MG63 (cell line): Measurements from ENCODE around the gene SPTAN1. TPM values are rescaled to one million over a fixed set of nuclear protein-coding genes. Genes with fewer than 3 reads are reported as not detected.
"Not testable (repeated sequence)": the region's sequence is repeated elsewhere in the genome, so short reads cannot be mapped to it uniquely, and the experiment has no call there.

Experiments used
- DNase-seq: peaks from one replicate; pipeline ENCODE4 v3.0.0-alpha.2; 2020
- H3K27me3 ChIP-seq: fragments of 250-450 bp; sonication (Bioruptor Pico); 2 replicates; pipeline ENCODE4 v1.5.1; 2020; ENCODE audit warnings: mild to moderate bottlenecking, moderate library complexity
- H3K36me3 ChIP-seq: fragments of 250-450 bp; sonication (Bioruptor Pico); 2 replicates; pipeline ENCODE4 v1.5.1; 2020; ENCODE audit warnings: mild to moderate bottlenecking, moderate library complexity
- H3K4me3 ChIP-seq: fragments of 250-450 bp; sonication (Bioruptor Pico); 2 replicates; pipeline ENCODE4 v1.5.1; 2020; ENCODE audit warnings: mild to moderate bottlenecking, moderate library complexity
- H3K9me3 ChIP-seq: fragments of 250-450 bp; sonication (Bioruptor Pico); 2 replicates; pipeline ENCODE4 v1.5.1; 2020; ENCODE audit warnings: mild to moderate bottlenecking, moderate library complexity
- total RNA-seq: library from RNA; depleted of rRNA; stranded (reverse); fragments of >200 nt; shearing (Covaris generic); gene quantifications from 2 replicates; pipeline ENCODE4 v1.2.3, GENCODE V29; 2014; ENCODE audit warnings: low replicate concordance

The SPTAN1 gene
- total RNA-seq, 1 experiment from 2014 or later: 111 TPM

DNA sequence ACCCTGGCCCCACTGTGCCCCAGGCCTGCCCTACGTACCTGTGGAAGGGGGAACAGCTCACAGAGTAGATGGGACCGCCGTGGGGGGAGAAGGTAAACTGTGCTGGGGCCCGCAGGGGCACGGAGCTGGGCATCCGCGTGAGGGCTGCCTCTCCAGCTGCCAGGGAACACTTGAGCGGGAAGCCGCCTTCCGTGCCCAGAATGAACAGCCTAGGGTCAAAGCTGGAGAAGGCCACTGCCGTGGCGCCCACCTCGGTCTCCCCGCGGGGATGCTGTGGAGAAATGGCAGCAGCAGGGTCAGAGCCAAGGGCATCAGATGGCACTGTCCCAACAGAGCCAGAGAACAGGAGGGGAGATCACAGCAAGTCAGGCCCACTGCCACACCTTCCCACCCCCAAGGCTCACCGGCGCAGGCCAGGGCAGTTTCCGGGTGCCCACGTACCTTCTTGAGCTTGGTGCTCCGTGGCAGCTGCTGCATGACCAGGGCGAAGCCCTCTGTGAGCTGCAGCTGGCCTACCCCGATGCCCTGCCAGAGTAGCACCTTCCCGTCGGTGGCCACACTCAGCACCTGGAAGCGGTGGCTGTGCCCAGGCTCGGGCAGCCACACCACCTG, 82.4 kb downstream of the SPTAN1 start:
- Histone ChIP-seq H3K9me3 (no peaks in the 10 kb centered on the region), H3K4me3 (no peak overlapping the region), H3K36me3 (peaks cover 89% of the 10 kb centered on the region), H3K27me3 (no peaks in the 10 kb centered on the region)
- DNase-seq: no peak

DNA sequence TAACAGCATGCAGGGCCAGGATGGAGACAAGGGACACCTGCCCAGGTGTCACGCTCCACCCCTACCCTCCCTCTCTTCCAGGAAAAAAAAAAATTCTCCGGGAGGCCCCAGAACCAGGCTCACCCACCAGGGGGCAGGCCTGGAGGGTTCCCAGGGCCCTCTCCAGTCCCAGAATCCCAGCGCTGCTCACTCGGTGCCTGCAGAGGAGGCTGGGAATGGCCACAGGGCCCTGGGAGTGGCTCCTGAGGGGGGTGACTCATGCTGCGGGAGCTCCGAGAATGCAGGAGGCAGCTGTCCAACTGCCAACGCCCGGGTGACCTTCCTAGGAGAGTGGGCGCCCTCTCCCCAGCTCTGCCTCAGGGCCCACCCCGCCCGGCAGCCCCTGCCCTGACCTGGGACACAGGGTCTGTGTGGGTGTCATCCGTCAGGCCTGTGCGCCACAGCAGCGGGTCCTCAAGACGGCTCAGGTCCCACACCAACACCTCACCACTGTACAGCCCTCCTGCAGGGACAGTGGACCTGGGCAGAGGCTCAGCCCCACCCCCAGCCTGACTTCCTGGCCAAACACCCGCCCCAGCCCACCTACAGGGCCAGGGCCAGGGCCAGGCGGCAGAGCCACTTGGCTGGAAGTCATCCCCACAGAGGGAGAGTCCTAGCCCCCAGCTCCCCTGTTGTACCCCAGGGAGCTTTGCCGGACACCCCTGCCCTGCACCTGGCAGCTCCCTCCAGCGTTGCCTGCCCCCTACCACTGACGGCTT, 83.1 kb downstream of the SPTAN1 start:
- H3K4me3 ChIP-seq: peak overlapping the region; percentile 15
- peaks cover 82% of the 10 kb centered on the region for H3K36me3 ChIP-seq
- H3K27me3 ChIP-seq: no peaks in the 10 kb centered on the region
- H3K9me3 ChIP-seq: no peaks in the 10 kb centered on the region
- peak; percentile 99 for DNase-seq

DNA sequence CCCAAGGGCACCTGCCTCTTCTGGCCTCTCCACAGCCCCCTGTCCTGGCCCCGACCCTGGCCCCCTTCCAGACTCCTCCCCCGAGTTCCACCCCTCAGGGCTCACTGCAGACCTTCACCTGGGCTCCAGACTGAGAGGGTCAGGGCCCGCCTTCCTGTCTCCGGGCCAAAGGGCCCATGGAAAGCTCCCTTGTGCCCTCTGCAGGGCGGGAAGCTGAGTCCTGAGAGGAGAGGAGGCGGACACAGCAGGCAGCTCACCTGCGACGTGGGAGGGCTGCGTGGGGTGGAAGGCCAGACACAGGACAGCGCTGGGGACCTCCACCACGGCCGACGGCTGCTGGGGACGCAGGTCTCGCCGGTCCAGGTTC, 83.6 kb downstream of the SPTAN1 start:
- Histone ChIP-seq H3K27me3 (no peaks in the 10 kb centered on the region), H3K9me3 (no peaks in the 10 kb centered on the region), H3K36me3 (peaks cover 77% of the 10 kb centered on the region), H3K4me3 (no peak overlapping the region; the same call in 1 of the 2 replicates)
- peak; percentile 80 for DNase-seq

DNA sequence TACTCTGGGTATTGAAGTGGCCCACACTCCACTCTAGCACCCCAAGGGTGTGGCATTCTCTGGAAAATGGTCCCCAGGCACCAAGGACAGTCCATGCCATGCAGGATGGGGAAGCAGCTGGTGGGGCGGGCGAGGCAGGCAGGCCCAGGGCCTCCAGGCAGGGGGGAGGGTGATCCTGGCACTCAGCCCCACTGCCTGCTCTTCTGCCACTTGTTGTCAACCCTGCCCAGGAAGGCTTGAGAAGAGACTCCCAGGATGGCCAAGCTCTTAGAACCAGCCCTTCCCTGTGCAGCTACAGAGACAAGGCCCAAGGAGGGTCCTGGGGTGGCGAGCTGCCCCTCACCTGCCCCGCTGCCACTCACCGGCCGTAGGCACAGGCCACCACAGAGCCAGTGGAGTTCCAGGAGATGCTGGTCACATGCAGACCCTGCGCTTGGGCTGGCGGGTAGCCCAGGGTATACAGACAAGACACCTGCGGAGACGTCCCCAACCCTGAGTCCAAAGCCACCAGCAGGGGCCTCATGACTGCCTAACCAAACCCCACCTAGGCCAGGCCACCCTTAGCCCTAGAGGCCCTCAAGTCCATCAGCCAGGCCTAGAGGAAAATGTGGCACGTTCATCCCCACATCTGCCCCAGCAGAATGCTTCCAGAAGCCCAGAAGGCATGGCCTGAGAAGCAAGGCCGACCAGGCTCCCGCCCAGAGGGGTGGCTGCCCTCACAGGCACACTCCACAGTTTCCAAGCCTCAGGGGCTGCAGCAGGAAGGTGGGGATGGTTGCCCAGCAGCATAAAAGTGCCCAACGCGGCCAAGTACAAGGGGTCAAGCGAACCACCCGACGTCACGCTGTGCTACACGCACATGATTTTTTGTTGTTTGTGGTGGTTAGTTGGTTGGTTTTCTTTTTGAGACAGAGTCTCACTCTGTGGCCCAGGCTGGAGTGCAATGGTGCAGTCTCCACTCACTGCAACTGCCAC, 84.5 kb downstream of the SPTAN1 start:
- H3K36me3 ChIP-seq: peaks cover 68% of the 10 kb centered on the region
- H3K4me3 ChIP-seq: no peak overlapping the region
- DNase-seq: peak; percentile 34
- no peaks in the 10 kb centered on the region for H3K9me3 ChIP-seq
- H3K27me3 ChIP-seq: no peaks in the 10 kb centered on the region

DNA sequence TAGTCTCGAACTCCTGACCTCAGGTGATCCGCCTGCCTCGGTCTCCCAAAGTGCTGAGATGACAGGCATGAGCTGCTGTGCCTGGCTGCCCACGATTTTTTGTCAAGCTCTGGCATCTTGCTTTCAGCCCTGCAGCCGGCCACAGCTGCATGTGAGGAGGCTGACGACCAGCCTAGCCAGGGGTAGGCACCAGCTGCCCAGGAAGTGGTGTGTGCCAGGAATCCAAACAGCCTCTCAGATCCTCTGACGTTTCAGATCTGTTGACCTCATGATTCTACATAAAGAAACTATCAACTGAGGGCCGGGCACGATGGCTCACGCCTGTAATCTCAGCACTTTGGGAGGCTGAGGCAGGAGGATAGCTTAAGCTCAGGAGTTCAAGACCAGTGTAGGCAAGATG, 85.3 kb downstream of the SPTAN1 start:
- no peaks in the 10 kb centered on the region for H3K9me3 ChIP-seq
- no peak overlapping the region for H3K4me3 ChIP-seq
- peak; percentile 83 for DNase-seq
- no peaks in the 10 kb centered on the region for H3K27me3 ChIP-seq
- peaks cover 60% of the 10 kb centered on the region for H3K36me3 ChIP-seq

DNA sequence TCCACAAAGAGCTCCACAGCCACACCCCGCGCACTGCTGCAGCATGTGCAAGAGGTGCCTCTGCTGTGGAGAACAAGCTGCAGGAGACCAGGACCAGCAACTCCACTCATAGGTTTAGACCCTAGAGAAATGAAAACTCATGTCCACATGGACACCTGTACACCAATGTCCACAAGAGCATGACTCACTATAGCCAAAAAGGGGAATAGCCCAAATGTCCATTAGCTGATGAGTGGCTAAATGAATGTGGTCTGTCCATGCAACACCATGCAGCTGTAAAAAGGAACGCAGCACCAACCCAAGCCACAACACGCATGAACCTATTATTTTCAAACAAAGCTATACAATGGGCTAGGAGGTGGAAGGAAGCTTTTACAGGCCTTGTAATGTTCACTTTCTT, 86.2 kb downstream of the SPTAN1 start:
- Histone ChIP-seq H3K36me3 (peaks cover 51% of the 10 kb centered on the region), H3K9me3 (no peaks in the 10 kb centered on the region), H3K27me3 (no peaks in the 10 kb centered on the region), H3K4me3 (no peak overlapping the region)
- no peak for DNase-seq

DNA sequence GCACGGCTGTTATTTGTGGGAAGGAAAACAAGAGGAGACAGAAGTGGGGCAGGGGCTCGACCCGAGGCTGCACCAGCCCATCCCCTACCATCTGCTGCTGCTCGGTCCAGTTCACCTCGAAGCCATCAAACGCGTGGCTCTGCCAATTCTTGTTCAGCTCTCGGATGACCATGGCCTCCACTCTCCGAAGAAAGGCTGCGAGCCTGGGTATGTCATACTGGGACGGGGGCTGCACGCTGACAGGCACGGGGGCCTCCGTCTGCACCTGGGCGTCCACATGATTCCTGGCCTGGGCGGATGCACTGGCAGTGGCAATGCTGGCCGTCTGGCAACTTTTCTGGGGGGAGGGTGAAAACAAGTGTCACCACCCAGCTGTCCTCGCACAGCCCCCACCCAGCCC, 88.2 kb downstream of the SPTAN1 start:
- H3K36me3 ChIP-seq: peaks cover 34% of the 10 kb centered on the region
- H3K27me3 ChIP-seq: no peaks in the 10 kb centered on the region
- H3K4me3 ChIP-seq: no peak overlapping the region
- no peak for DNase-seq
- no peaks in the 10 kb centered on the region for H3K9me3 ChIP-seq

DNA sequence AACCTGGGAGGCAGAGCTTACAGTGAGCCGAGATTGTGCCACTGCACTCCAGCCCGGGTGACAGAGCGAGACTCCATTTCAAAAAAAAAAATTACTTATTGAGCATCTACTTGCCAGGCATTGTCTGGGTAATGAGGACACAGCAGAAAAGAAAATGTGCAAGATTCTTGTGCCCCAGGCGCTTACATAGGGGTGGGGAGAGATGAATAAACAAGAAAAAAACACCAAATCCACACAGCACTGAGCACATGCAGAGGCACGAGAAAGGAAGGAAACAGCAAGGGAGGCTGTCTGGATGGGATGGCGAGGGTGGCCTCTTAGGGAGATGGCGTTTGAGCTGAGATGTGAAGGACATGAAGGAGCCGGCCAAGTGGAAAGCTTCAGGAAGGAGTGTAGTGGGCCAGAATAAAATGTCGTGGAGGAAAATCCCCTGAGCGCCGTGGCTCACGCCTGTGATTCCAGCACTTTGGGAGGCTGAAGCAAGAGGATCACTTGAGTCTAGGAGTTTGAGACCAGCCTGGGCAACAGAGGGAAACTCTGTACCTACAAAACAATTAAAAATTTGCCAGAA, 90.4 kb downstream of the SPTAN1 start:
- no peak overlapping the region for H3K4me3 ChIP-seq
- H3K27me3 ChIP-seq: no peaks in the 10 kb centered on the region
- no peaks in the 10 kb centered on the region for H3K9me3 ChIP-seq
- H3K36me3 ChIP-seq: peaks cover 14% of the 10 kb centered on the region
- no peak for DNase-seq

DNA sequence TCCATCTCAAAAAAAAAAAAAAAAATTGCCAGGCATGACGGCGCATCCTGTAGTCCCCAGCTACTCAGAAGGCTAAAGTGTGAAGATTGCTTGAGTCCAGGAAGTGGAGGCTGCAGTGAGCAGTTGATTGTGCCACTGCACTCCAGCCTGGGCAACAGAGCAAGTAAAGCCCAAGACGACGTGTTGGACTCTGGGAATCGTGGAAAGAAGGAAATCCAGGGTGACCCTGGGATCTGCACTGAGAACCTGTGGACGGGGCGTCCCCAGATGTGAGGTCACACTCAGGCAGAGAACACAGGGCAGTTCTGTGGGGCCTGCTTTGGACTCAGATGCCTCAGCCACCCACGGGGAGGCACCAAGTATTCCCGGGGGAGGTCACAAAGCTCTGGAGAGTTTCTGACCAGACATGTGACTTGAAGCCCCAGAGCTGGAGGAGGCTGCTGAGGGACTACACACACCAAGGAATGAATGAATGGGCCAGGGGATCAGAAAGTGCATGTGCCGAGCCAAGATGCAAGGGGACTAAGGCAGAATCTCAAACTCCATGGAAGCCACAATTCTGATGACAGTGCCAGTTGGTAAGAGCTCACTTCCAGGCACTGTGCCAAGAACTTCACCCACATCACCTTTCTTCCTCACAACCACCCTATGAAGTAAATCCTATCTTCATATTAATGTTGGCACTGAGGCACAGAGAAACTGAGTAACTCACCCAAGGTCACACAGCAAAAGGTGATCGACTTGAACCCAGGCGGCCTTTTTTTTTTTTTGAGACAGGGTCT, 91.3 kb downstream of the SPTAN1 start:
- Histone ChIP-seq H3K27me3 (no peaks in the 10 kb centered on the region), H3K36me3 (peaks cover 7% of the 10 kb centered on the region), H3K9me3 (no peaks in the 10 kb centered on the region), H3K4me3 (no peak overlapping the region)
- DNase-seq: no peak

DNA sequence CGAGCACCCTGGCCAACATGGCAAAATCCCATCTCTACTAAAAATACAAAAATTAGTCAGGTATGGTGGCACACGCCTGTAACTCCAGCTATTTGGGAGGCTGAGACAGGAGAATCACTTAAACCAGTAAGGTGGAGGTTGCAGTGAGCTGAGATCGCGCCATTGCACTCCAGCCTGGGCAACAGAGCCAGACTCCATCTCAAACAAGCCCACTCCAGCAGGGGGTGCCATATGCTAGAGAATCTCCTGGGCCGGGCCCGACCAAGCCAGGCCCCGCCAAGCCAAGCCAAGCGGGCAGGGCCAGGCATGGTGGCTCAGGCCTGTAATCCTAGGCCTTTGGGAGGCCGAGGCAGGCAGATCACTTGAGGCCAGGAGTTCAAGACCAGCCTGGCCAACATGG, 95.8 kb downstream of the SPTAN1 start:
- H3K36me3 ChIP-seq, H3K4me3 ChIP-seq: not testable (repeated sequence)
- DNase-seq: peak; percentile 54

DNA sequence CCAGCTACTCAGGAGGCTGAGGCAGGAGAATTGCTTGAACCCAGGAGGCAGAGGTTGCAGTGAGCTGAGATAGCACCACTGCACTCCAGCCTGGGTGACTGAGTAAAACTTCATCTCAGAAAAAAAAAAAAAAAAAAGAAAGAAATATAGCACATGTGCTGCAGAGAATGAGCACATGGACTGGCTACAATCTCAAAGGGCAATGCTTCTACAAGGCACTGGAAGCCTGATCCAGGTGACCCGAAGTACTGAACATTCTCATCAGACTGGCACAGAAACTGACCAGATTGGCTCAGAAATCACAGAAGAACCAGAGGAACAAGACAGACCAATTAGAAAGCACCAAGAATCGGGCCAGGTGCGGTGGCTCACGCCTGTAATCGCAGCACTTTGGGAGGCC, 99.4 kb downstream of the SPTAN1 start:
- DNase-seq: no peak
- Histone ChIP-seq H3K36me3 (no peaks in the 10 kb centered on the region; the same call in none of the 2 replicates), H3K9me3 (no peaks in the 10 kb centered on the region), H3K4me3 (no peak overlapping the region), H3K27me3 (no peaks in the 10 kb centered on the region)

More for the DNA sequence above, 95.8 kb downstream of the SPTAN1 start:
- H3K27me3 ChIP-seq, H3K9me3 ChIP-seq: not testable (repeated sequence)

DNA sequence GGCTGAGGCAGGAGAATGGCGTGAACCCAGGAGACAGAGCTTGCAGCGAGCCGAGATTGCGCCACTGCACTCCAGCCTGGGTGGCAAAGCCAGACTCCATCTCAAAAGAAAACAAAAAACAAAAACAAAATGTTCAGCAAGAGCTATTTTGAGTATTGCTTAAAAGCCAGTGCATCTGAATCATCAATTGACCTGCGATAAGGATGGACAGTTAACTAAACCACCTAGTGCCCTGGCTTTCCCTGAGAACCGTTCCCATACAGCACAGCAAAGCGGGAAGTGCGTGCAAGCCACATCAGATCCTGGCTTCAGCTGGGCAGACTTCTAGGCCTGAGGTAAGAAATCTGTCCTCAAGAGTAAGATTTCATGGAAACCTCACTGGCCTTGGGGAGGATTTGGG, 101.5 kb downstream of the SPTAN1 start:
- H3K4me3 ChIP-seq: no peak overlapping the region
- no peaks in the 10 kb centered on the region; the same call in none of the 2 replicates for H3K36me3 ChIP-seq
- no peaks in the 10 kb centered on the region for H3K27me3 ChIP-seq
- DNase-seq: no peak
- H3K9me3 ChIP-seq: no peaks in the 10 kb centered on the region

DNA sequence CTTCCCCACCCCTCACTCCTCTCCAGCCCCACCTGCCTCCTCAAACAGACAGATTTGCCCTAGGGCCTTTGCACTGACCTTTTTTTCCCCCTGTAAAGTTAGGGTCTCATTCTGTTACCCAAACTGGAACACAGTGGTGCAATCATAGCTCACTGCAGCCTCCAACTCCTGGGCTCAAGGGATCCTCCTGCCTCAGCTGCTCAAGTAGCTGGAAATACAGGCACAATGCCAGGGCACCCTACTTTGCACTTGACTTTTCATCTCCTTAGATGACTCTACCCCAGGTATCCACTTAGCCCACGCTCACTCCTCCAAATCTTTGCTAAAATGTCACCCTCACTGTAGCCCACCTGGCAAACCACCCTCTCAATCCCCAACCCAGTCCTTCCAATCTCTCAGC, 102.1 kb downstream of the SPTAN1 start:
- no peaks in the 10 kb centered on the region; the same call in none of the 2 replicates for H3K36me3 ChIP-seq

DNA sequence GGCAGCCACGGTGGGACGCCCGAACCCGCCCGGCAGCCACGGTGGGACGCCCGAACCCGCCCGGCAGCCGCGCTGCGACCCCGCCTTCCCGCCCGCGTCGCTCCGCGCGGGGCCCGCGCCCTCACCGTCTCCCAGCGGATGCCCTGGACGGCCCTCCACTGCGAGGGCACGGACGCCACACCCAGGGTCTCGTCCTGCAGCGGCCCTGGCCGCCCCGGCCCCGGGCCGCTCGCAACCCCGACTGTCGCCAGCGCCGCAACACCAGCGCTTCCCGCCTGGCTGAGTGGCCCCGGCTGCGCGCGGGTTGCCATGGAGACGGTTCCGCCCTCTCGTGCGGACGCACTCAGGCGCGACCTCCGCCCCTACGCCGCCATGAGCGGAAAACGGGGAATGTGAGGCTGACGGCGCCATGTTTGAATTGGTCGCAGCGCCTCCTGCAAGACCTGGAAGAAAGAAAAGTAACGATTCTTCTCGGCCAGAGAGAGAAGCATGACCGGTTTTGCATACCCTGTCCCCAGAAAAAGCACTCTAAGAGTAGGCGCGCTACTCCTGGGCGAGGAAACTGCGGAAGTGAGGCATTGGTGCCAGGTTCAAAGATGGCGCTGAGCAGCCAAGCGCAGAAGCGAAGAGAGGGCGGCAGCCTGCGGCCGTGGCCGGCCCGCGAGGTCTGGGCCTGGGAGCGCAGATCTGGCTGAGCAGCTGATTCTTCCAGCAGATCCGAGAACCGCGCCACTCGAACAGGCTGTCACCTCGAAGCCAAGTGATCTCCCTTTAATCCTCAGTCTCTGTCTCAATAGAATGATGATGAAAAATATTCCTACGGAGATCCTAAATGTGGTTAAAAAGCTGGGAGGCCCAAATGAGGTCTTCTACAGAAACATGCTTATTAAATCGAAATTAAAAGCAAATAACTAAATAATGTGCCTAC, 104.3 kb downstream of the SPTAN1 start, which contains the start of gene DYNC2I2:
DYNC2I2 (minus strand) TSS at position 432 of the 928 bp plus-strand sequence; CDS start at position 311, 121 bp downstream.
- peak; percentile 94 for DNase-seq
- Histone ChIP-seq H3K4me3 (peak within 1 kb of the TSS; percentile 59), H3K36me3 (no peaks in the 10 kb centered on the region; the same call in none of the 2 replicates), H3K27me3 (no peaks in the 10 kb centered on the region), H3K9me3 (no peaks in the 10 kb centered on the region)

More for the DNA sequence above, 102.1 kb downstream of the SPTAN1 start:
- Histone ChIP-seq H3K4me3 (no peak overlapping the region), H3K9me3 (no peaks in the 10 kb centered on the region), H3K27me3 (no peaks in the 10 kb centered on the region)
- no peak for DNase-seq

DNA sequence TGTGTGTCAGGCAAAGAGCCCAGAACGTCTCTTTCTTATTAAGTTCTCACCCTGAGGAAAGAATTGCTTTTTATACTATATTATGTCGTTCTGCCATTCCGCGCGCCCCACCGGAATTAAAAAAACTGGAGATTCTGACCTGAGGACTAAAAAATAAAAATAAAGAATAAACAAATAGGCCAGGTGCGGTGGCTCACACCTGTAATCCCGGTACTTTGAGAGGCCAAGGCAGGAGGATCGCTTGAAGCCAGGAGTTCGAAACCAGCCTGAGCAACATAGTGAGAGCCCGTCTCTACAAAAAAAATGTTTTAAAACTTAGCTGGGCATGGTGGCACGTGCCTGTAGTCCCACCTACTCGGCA, 104.9 kb downstream of the SPTAN1 start:
- Histone ChIP-seq H3K36me3 (no peaks in the 10 kb centered on the region; the same call in none of the 2 replicates), H3K4me3 (peak overlapping the region; percentile 59), H3K9me3 (no peaks in the 10 kb centered on the region), H3K27me3 (no peaks in the 10 kb centered on the region)
- no peak for DNase-seq
